ENCODE data around the gene MMADHC. TPM values are rescaled to one million over a fixed set of nuclear protein-coding genes. Genes with fewer than 3 reads are reported as not detected.

MMADHC gene
- 118 and 139 TPM in 2 replicates for total RNA-seq

DNA sequence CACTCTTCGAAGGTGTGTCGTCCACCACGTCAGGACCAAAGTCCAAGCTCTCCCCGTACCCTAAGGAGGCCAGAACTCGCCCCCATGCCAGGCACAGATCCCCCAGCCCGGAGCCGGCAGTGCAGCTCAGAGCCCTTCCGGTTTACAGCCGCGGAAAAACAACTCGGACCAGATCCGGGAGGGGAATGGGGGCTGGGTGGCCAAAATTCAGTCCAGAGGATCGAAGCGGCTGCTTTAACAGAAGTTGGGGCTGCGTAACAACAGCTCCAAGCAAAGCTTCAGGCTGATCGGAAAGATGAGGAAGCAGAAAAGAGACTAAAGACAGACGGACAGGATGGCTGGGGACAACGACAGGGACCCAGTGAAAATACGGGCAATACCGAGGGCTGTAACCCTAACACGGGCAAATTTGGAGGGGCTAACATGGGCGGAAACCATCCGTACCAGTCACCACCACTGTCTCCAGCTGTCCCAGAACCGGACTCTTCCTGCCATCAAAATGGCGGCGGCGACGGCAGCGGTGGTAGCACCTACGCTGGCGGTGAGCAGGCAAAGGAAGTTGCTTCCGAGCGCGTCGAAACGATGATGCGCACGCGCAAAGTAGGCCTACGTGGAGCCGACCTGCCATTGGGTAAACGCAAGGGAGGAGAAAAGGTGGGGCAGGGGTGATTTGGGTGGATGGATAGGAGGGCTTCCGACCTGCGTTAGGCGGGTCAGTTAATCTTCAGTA is at the start of gene MMADHC:
Gene MMADHC (minus strand): TSS at position 556 of the 730 bp plus-strand sequence. CDS start 678 bp downstream, outside the sequence.
- peak; percentile 84 for DNase-seq (ENCODE audit: low read depth)
- peak within 1 kb of the TSS; percentile 89 for H3K4me3 ChIP-seq (ENCODE audit: low read depth, low read length)
- no peaks in the 10 kb centered on the region for H3K36me3 ChIP-seq (ENCODE audit: control insufficient read depth, insufficient read depth, low read length)
- TF ChIP-seq, protein P1, sequence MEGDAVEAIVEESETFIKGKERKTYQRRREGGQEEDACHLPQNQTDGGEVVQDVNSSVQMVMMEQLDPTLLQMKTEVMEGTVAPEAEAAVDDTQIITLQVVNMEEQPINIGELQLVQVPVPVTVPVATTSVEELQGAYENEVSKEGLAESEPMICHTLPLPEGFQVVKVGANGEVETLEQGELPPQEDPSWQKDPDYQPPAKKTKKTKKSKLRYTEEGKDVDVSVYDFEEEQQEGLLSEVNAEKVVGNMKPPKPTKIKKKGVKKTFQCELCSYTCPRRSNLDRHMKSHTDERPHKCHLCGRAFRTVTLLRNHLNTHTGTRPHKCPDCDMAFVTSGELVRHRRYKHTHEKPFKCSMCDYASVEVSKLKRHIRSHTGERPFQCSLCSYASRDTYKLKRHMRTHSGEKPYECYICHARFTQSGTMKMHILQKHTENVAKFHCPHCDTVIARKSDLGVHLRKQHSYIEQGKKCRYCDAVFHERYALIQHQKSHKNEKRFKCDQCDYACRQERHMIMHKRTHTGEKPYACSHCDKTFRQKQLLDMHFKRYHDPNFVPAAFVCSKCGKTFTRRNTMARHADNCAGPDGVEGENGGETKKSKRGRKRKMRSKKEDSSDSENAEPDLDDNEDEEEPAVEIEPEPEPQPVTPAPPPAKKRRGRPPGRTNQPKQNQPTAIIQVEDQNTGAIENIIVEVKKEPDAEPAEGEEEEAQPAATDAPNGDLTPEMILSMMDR (IDR thresholded peaks at IDR 0.05; ENCODE audit: insufficient read depth, low read length, poor library complexity, severe bottlenecking): no peak
- no peaks in the 10 kb centered on the region for H3K27me3 ChIP-seq (ENCODE audit: control insufficient read depth, insufficient read depth, low read length)

DNA sequence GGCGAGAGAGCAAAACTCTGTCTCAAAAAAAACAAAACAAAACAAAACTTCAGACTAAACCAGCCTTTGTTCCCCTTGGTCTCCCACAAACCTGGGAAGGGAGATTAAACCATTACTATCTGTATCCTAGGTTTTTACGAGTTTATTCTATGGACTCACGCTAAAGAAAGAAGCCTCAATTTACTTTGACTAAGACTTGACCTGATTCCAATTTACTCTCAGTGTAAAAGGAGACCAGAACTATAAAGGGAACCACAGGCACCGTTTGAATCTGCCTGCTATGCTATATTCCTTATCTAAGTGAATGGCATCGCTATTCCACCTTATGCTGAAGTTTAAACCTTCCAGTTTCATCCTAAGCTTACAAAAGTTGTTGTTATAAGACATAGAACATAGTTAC is 46.5 kb upstream of the MMADHC start:
- Histone ChIP-seq H3K36me3 (ENCODE audit: control insufficient read depth, insufficient read depth, low read length) (no peaks in the 10 kb centered on the region), H3K4me3 (ENCODE audit: low read depth, low read length) (no peak overlapping the region), H3K27me3 (ENCODE audit: control insufficient read depth, insufficient read depth, low read length) (no peaks in the 10 kb centered on the region)
- DNase-seq (ENCODE audit: low read depth): no peak
- TF ChIP-seq, protein P1 (IDR thresholded peaks at IDR 0.05; ENCODE audit: insufficient read depth, low read length, poor library complexity, severe bottlenecking): no peak

DNA sequence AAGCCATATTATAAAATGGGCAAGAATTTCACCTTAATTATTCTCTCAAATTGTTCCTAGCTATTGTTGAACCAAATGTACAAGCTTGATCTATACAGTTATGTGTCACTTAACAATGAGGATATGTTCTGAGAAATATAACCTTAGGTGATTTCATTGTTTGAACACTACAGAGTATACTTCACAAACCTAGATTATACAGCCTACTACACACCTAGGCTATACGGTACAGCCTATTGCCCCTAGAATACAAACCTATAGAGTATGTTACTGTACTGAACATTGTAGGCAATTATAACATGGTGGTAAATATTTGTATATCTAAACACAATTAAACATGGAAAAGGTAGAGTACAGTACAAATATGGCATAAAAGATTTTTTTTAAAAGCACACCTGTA is 42.9 kb upstream of the MMADHC start:
- H3K36me3 ChIP-seq (ENCODE audit: control insufficient read depth, insufficient read depth, low read length): no peaks in the 10 kb centered on the region
- TF ChIP-seq, protein P1 (IDR thresholded peaks at IDR 0.05; ENCODE audit: insufficient read depth, low read length, poor library complexity, severe bottlenecking): no peak
- H3K4me3 ChIP-seq (ENCODE audit: low read depth, low read length): no peak overlapping the region
- no peak for DNase-seq (ENCODE audit: low read depth)
- no peaks in the 10 kb centered on the region for H3K27me3 ChIP-seq (ENCODE audit: control insufficient read depth, insufficient read depth, low read length)

DNA sequence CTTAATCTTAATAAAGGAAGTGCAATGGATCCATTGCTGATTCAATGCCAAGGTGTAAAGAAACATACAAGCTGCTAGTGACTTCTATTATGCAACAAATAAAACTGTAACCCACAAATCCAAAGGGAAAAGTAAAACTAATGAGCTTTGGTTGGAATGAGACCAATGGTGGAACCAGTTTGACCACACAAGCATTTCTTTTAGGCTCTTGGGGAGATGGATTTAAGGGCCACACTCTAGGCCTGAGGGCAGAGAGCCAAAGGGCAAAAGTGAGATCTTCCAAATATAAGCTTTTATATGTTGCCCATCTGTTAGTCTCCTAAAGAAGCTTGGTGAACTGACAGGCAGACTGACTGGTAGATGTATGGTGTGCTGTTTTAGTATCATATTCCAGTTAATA is 41.5 kb upstream of the MMADHC start:
- Histone ChIP-seq H3K4me3 (ENCODE audit: low read depth, low read length) (no peak overlapping the region), H3K27me3 (ENCODE audit: control insufficient read depth, insufficient read depth, low read length) (no peaks in the 10 kb centered on the region), H3K36me3 (ENCODE audit: control insufficient read depth, insufficient read depth, low read length) (no peaks in the 10 kb centered on the region)
- DNase-seq (ENCODE audit: low read depth): no peak
- TF ChIP-seq, protein P1 (IDR thresholded peaks at IDR 0.05; ENCODE audit: insufficient read depth, low read length, poor library complexity, severe bottlenecking): no peak

DNA sequence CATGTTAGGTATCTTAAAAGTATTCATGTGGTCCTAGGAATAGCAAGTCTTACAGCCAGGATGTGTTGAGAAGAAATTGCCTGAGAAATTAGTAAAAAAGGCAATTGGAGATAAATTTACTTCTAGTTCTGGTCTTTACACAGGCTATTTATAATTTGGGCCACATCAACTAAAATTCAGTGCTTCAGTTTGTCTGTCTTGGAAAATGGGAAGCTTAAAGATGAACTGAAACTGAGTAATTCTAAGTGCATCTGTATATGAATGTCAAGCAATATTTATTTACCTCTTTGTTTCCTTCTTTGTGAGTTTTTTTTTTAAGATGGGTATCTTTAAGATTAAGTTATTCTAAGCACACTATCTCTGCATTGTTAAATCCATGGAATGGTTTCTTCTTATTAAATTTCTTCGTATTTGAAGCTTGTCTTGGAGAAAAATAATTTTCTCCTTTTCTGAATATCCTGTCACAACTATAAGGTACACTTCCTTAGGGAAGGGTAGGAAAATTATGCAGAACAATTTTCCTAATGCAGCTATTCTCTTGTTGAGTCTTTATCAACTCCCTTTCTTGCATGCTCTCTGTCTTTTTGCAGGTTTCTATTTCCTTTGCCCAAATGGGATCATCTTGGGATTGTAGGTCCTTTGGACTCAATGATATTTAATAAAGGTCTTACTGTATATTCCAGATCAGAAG is 39.7 kb upstream of the MMADHC start:
- no peak for DNase-seq (ENCODE audit: low read depth)
- Histone ChIP-seq H3K36me3 (ENCODE audit: control insufficient read depth, insufficient read depth, low read length) (no peaks in the 10 kb centered on the region), H3K27me3 (ENCODE audit: control insufficient read depth, insufficient read depth, low read length) (no peaks in the 10 kb centered on the region), H3K4me3 (ENCODE audit: low read depth, low read length) (no peak overlapping the region)
- TF ChIP-seq, protein P1 (IDR thresholded peaks at IDR 0.05; ENCODE audit: insufficient read depth, low read length, poor library complexity, severe bottlenecking): no peak

All from kidney epithelial cell (primary cell).